SJCRH30 (cell line): Measurements from ENCODE around the gene ELP5. TPM values are rescaled to one million over a fixed set of nuclear protein-coding genes. Genes with fewer than 3 reads are reported as not detected.
A peak's percentile ranks its signal among the peaks of the same experiment; 100 is the strongest.

Source experiments
- DNase-seq, 2 experiments: peaks; one replicate each; pipeline ENCODE4 v3.0.0-alpha.2; 2015 to 2020
- H3K27ac ChIP-seq: fragments of 250-450 bp; sonication (Bioruptor Pico); 2 replicates; pipeline ENCODE4 v1.5.1; 2020; ENCODE audit warnings: mild to moderate bottlenecking, moderate library complexity
- H3K27me3 ChIP-seq: fragments of 250-450 bp; sonication (Bioruptor Pico); 2 replicates; pipeline ENCODE4 v1.5.1; 2020; ENCODE audit warnings: mild to moderate bottlenecking, moderate library complexity
- H3K36me3 ChIP-seq: fragments of 250-450 bp; sonication (Bioruptor Pico); 2 replicates; pipeline ENCODE4 v1.5.1; 2020; ENCODE audit warnings: mild to moderate bottlenecking, moderate library complexity
- H3K4me1 ChIP-seq: fragments of 250-450 bp; sonication (Bioruptor Pico); 2 replicates; pipeline ENCODE4 v1.5.1; 2020; ENCODE audit warnings: mild to moderate bottlenecking, moderate library complexity
- H3K4me3 ChIP-seq: fragments of 250-450 bp; sonication (Bioruptor Pico); 2 replicates; pipeline ENCODE4 v1.5.1; 2020; ENCODE audit warnings: mild to moderate bottlenecking, moderate library complexity
- H3K9me3 ChIP-seq: fragments of 250-450 bp; sonication (Bioruptor Pico); replicated peaks from 2 replicates; pipeline ENCODE4 v1.5.1; 2020; ENCODE audit warnings: mild to moderate bottlenecking, moderate library complexity
- total RNA-seq: library from RNA; depleted of rRNA; stranded (reverse); fragments of >200 nt; shearing (Covaris generic); gene quantifications from 2 replicates; pipeline ENCODE4 v1.2.3, GENCODE V29; 2014

The ELP5 gene
- total RNA-seq, 1 experiment from 2014 or later = 43.8 TPM

- Histone ChIP-seq H3K4me3 (no peak overlapping the region), H3K27me3 (no peaks in the 10 kb centered on the region), H3K4me1 (no peaks in the 10 kb centered on the region), H3K36me3 (no peaks in the 10 kb centered on the region), H3K9me3 (no peaks in the 10 kb centered on the region), H3K27ac (no peak overlapping the region)
- no peak for DNase-seq
Measured at GRCh38 chr17:7290685-7291084, 38.7 kb downstream of the ELP5 start.

GRCh38 chr17:7292194-7292593, 40.2 kb downstream of the ELP5 start:
- Histone ChIP-seq H3K27me3 (no peaks in the 10 kb centered on the region), H3K27ac (no peak overlapping the region), H3K4me3 (no peak overlapping the region), H3K4me1 (no peaks in the 10 kb centered on the region), H3K36me3 (no peaks in the 10 kb centered on the region), H3K9me3 (no peaks in the 10 kb centered on the region)
- no peak for DNase-seq

- H3K9me3 ChIP-seq = no peaks in the 10 kb centered on the region
- H3K27me3 ChIP-seq = no peaks in the 10 kb centered on the region
- no peak overlapping the region for H3K27ac ChIP-seq
- H3K4me3 ChIP-seq = no peak overlapping the region
- H3K36me3 ChIP-seq = no peaks in the 10 kb centered on the region
- peak in 1 of 2 experiments; percentile 26 for DNase-seq
- H3K4me1 ChIP-seq = no peaks in the 10 kb centered on the region
Measured at GRCh38 chr17:7292729-7293128, 40.7 kb downstream of the ELP5 start.

GRCh38 chr17:7293159-7293558, 41.1 kb downstream of the ELP5 start:
- no peaks in the 10 kb centered on the region for H3K9me3 ChIP-seq
- no peaks in the 10 kb centered on the region for H3K27me3 ChIP-seq
- H3K4me3 ChIP-seq = no peak overlapping the region
- no peak for DNase-seq
- H3K36me3 ChIP-seq = no peaks in the 10 kb centered on the region
- H3K4me1 ChIP-seq = no peaks in the 10 kb centered on the region
- no peak overlapping the region for H3K27ac ChIP-seq

- Histone ChIP-seq H3K36me3 (no peaks in the 10 kb centered on the region), H3K9me3 (no peaks in the 10 kb centered on the region), H3K27me3 (no peaks in the 10 kb centered on the region), H3K27ac (no peak overlapping the region), H3K4me1 (no peaks in the 10 kb centered on the region), H3K4me3 (no peak overlapping the region)
- no peak for DNase-seq
Measured at GRCh38 chr17:7293816-7294613, 42.0 kb downstream of the ELP5 start.

GRCh38 chr17:7294614-7295153, 42.7 kb downstream of the ELP5 start, which contains the start of gene YBX2:
Gene YBX2, minus strand, starts transcription at chr17:7294639. Its CDS starts 139 bp downstream, at chr17:7294500.
- DNase-seq = no peak
- Histone ChIP-seq H3K4me3 (no peak within 1 kb of the TSS), H3K27ac (no peak within 1 kb of the TSS), H3K9me3 (no peaks in the 10 kb centered on the region), H3K4me1 (no peaks in the 10 kb centered on the region), H3K27me3 (no peaks in the 10 kb centered on the region), H3K36me3 (no peaks in the 10 kb centered on the region)

- Histone ChIP-seq H3K36me3 (no peaks in the 10 kb centered on the region), H3K4me3 (no peak overlapping the region), H3K27me3 (no peaks in the 10 kb centered on the region), H3K9me3 (no peaks in the 10 kb centered on the region), H3K4me1 (no peaks in the 10 kb centered on the region), H3K27ac (no peak overlapping the region)
- DNase-seq = no peak
Measured at GRCh38 chr17:7295230-7296180, 43.5 kb downstream of the ELP5 start.

GRCh38 chr17:7296189-7296861, 44.3 kb downstream of the ELP5 start:
- H3K4me3 ChIP-seq = no peak overlapping the region
- H3K27ac ChIP-seq = no peak overlapping the region
- H3K36me3 ChIP-seq = no peaks in the 10 kb centered on the region
- H3K27me3 ChIP-seq = no peaks in the 10 kb centered on the region
- H3K9me3 ChIP-seq = no peaks in the 10 kb centered on the region
- H3K4me1 ChIP-seq = no peaks in the 10 kb centered on the region
- peak; percentile 72 to 80 for DNase-seq

GRCh38 chr17:7304179-7304578, 52.2 kb downstream of the ELP5 start:
- Histone ChIP-seq H3K4me1 (no peaks in the 10 kb centered on the region), H3K27me3 (no peaks in the 10 kb centered on the region), H3K9me3 (no peaks in the 10 kb centered on the region), H3K36me3 (peaks cover 2% of the 10 kb centered on the region), H3K27ac (no peak overlapping the region), H3K4me3 (no peak overlapping the region)
- no peak for DNase-seq

- Histone ChIP-seq H3K27ac (peak within 1 kb of the TSS; percentile 75), H3K36me3 (peaks cover 28% of the 10 kb centered on the region)
Measured at GRCh38 chr17:7306911-7307685, 55.1 kb downstream of the ELP5 start, which contains the start of gene EIF5A. Gene EIF5A, plus strand, starts transcription at chr17:7307628. Its CDS starts 2,008 bp downstream, at chr17:7309636.

GRCh38 chr17:7307686-7308624, 55.9 kb downstream of the ELP5 start:
- H3K9me3 ChIP-seq = no peaks in the 10 kb centered on the region
- DNase-seq = no peak
- H3K4me1 ChIP-seq = no peaks in the 10 kb centered on the region
- H3K27ac ChIP-seq = peak overlapping the region; percentile 75
- peaks cover 36% of the 10 kb centered on the region for H3K36me3 ChIP-seq
- peak overlapping the region; percentile 86 for H3K4me3 ChIP-seq
- no peaks in the 10 kb centered on the region for H3K27me3 ChIP-seq

More at GRCh38 chr17:7306911-7307685, 55.1 kb downstream of the ELP5 start, which contains the start of gene EIF5A:
- no peaks in the 10 kb centered on the region for H3K4me1 ChIP-seq
- DNase-seq = peak; percentile 99
- H3K4me3 ChIP-seq = peak within 1 kb of the TSS; percentile 86
- no peaks in the 10 kb centered on the region for H3K27me3 ChIP-seq
- H3K9me3 ChIP-seq = no peaks in the 10 kb centered on the region

GRCh38 chr17:7308625-7309433, 56.8 kb downstream of the ELP5 start:
- DNase-seq = peak; percentile 69 to 78
- H3K36me3 ChIP-seq = peaks cover 45% of the 10 kb centered on the region

More at GRCh38 chr17:7308625-7309433, 56.8 kb downstream of the ELP5 start:
- peak overlapping the region; percentile 75 for H3K27ac ChIP-seq
- no peaks in the 10 kb centered on the region for H3K27me3 ChIP-seq
- H3K4me3 ChIP-seq = peak overlapping the region; percentile 86
- H3K4me1 ChIP-seq = peaks cover under 1% of the 10 kb centered on the region; the same call in 1 of the 2 replicates
- no peaks in the 10 kb centered on the region for H3K9me3 ChIP-seq
